ENCODE measurements around the gene TSHZ1.

DNA sequence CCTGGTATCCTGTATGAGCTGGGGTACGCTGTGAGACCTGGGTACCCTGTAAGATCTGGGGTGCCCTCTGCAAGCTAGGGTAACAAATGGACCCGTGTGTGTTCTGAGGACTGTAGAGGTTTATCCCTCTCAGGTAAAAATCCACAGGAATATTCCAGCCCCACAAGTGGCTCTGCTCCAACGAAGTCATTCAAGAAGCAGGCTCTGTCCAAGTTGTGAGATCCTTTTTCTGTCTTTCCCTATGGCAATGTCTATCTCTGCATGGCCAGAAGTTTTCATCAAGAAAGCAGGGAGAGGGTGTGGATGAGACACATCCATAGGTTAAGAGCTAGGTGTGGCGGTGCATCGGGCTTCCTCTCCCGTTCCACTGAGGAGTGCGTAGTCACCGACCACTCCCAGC, 44.7 kb upstream of the TSHZ1 start:
- TF ChIP-seq ELF4 (IDR thresholded peaks at IDR 0.05) = no peak
- TF ChIP-seq BHLHE40 (IDR thresholded peaks at IDR 0.05; ENCODE audit: borderline replicate concordance) = no peak
- no peak for TF ChIP-seq FOXK2 (IDR thresholded peaks at IDR 0.05)

All from HEK293T (cell line).